Embryonic facial prominence (tissue), 1 donor: ENCODE data around the gene DCAF7.
A peak's percentile ranks its signal among the peaks of the same experiment; 100 is the strongest.

Experiments used
- DNase-seq: peaks from one replicate; pipeline ENCODE4 v3.0.0-alpha.2; 2016; ENCODE audit errors: extremely low spot score

Gene DCAF7

GRCh38 chr17:63588797-63589196 lies 38.5 kb downstream of the DCAF7 start:
- DNase-seq, result no peak

GRCh38 chr17:63589646-63590045 lies 39.4 kb downstream of the DCAF7 start:
- no peak for DNase-seq

- DNase-seq, result no peak
These were observed 42.5 kb downstream of the DCAF7 start for GRCh38 chr17:63592797-63593196.

- no peak for DNase-seq
These were observed 44.9 kb downstream of the DCAF7 start for GRCh38 chr17:63595132-63595531.

- no peak for DNase-seq
These were observed 46.7 kb downstream of the DCAF7 start for GRCh38 chr17:63596856-63597586.

GRCh38 chr17:63598281-63598680 lies 48.0 kb downstream of the DCAF7 start:
- DNase-seq, result no peak

GRCh38 chr17:63600569-63601438 lies 50.5 kb downstream of the DCAF7 start, which contains the start of gene TACO1:
TACO1 (plus strand) TSS chr17:63600895; CDS start chr17:63601084, 189 bp downstream.
- peak; percentile 42 for DNase-seq

GRCh38 chr17:63601439-63602371 lies 51.4 kb downstream of the DCAF7 start:
- DNase-seq, result no peak

GRCh38 chr17:63609816-63610573 lies 59.7 kb downstream of the DCAF7 start:
- no peak for DNase-seq

- no peak for DNase-seq
These were observed 60.6 kb downstream of the DCAF7 start for GRCh38 chr17:63610854-63611253.

- no peak for DNase-seq
These were observed 61.1 kb downstream of the DCAF7 start for GRCh38 chr17:63611354-63611753.

- DNase-seq, result no peak
These were observed 63.4 kb downstream of the DCAF7 start for GRCh38 chr17:63613663-63614062.

- DNase-seq, result no peak
These were observed 71.0 kb downstream of the DCAF7 start for GRCh38 chr17:63621229-63621683.

GRCh38 chr17:63621684-63622573 lies 71.7 kb downstream of the DCAF7 start, which contains the start of gene MAP3K3:
MAP3K3 (plus strand) TSS chr17:63622417; CDS start chr17:63622760, 343 bp downstream.
- DNase-seq, result peak; percentile 98

- no peak for DNase-seq
These were observed 72.5 kb downstream of the DCAF7 start for GRCh38 chr17:63622574-63623390.

GRCh38 chr17:63623786-63624530 lies 73.7 kb downstream of the DCAF7 start:
- DNase-seq, result no peak

- DNase-seq, result no peak
These were observed 74.2 kb downstream of the DCAF7 start for GRCh38 chr17:63624531-63624880.

- DNase-seq, result no peak
These were observed 76.4 kb downstream of the DCAF7 start for GRCh38 chr17:63626551-63627180.
